Mammary epithelial cell (primary cell): ENCODE data around the gene LYST.

Experiments used
- CTCF ChIP-seq, 2 donors: IDR thresholded peaks in 1 of 2; conservative IDR thresholded peaks in 1 of 2; 2 replicates each; pipeline ENCODE4 v1.5.1; 2011 to 2012; ENCODE audit warnings: inconsistent platforms in 2 of 2, low read length in 2 of 2, mild to moderate bottlenecking in 2 of 2, control low read depth in 1 of 2, low read depth in 1 of 2; ENCODE audit not compliant: insufficient read depth in 1 of 2; ENCODE audit errors: extremely low read depth in 1 of 2
- EZH2 ChIP-seq: IDR thresholded peaks from 2 replicates; pipeline ENCODE4 v1.6.1; 2012; ENCODE audit warnings: low read length, inconsistent platforms, borderline replicate concordance

- TF ChIP-seq EZH2 (no peak), CTCF (conservative IDR thresholded peaks at IDR 0.05 in 1 of 2, IDR thresholded peaks at IDR 0.05 in 1 of 2; ENCODE audit: extremely low read depth in 1 of 2, insufficient read depth in 1 of 2, low read depth in 1 of 2, low read length in 2 of 2) (no peak)
Measured at GRCh38 chr1:235739631-235740030, 127.1 kb downstream of the LYST start.
